Fibroblast of pulmonary artery (primary cell): ENCODE measurements around the gene PCGF5.

Experiments used
- DNase-seq: peaks from one replicate; pipeline ENCODE4 v3.0.0-alpha.2; 2010; ENCODE audit warnings: low read depth
- H3K4me3 ChIP-seq: replicated peaks from 2 replicates; pipeline ENCODE4 v1.5.1; 2011; ENCODE audit warnings: low read depth, mild to moderate bottlenecking, control low read depth, low read length, moderate library complexity
- CTCF ChIP-seq: IDR thresholded peaks from 2 replicates; pipeline ENCODE4 v1.5.1; 2011; ENCODE audit warnings: mild to moderate bottlenecking, control low read depth, low read length, inconsistent platforms; ENCODE audit errors: missing control alignments

The PCGF5 gene

GRCh38 chr10:91220954-91221675, 652 bp downstream of the PCGF5 start:
- H3K4me3 ChIP-seq = peak overlapping the region; percentile 73
- TF ChIP-seq CTCF = no peak
- DNase-seq = no peak

GRCh38 chr10:91226093-91226492, 5.6 kb downstream of the PCGF5 start:
- TF ChIP-seq CTCF = no peak
- no peak overlapping the region for H3K4me3 ChIP-seq
- no peak for DNase-seq

GRCh38 chr10:91227576-91227975, 7.1 kb downstream of the PCGF5 start:
- DNase-seq = no peak
- TF ChIP-seq CTCF = no peak
- no peak overlapping the region for H3K4me3 ChIP-seq

GRCh38 chr10:91229683-91230082, 9.2 kb downstream of the PCGF5 start:
- no peak for TF ChIP-seq CTCF
- no peak overlapping the region for H3K4me3 ChIP-seq
- DNase-seq = no peak

GRCh38 chr10:91238191-91238590, 17.7 kb downstream of the PCGF5 start:
- no peak for TF ChIP-seq CTCF
- no peak overlapping the region for H3K4me3 ChIP-seq
- no peak for DNase-seq

GRCh38 chr10:91239789-91240188, 19.3 kb downstream of the PCGF5 start:
- no peak for TF ChIP-seq CTCF
- H3K4me3 ChIP-seq = no peak overlapping the region
- no peak for DNase-seq

GRCh38 chr10:91242940-91243339, 22.5 kb downstream of the PCGF5 start:
- TF ChIP-seq CTCF = no peak
- no peak overlapping the region for H3K4me3 ChIP-seq
- DNase-seq = no peak
